Endothelial cell of umbilical vein (primary cell): ENCODE measurements around the gene TCEAL1. TPM values are rescaled to one million over a fixed set of nuclear protein-coding genes. Genes with fewer than 3 reads are reported as not detected.

ENCODE experiments used
- BruUV-seq: library from RNA; stranded (reverse); fragments of 400-500 nt; replicated peaks from 2 replicates; lab custom pipeline; 2021; lab: Mats Ljungman, UMichigan
- CTCF ChIA-PET: fragments of 300-600, 350-600 bp; sonication (Branson Sonifier 250); formaldehyde crosslinking; loops from one replicate; lab custom pipeline; 2021; ENCODE audit warnings: antibody characterized with exemption, inconsistent platforms; lab: Charles Lee
- POLR2A ChIA-PET: fragments of 300-600, 350-600 bp; sonication (Branson Sonifier 250); formaldehyde crosslinking; loops from one replicate; lab custom pipeline; 2021; ENCODE audit warnings: antibody characterized with exemption, inconsistent platforms; lab: Charles Lee
- DNase-seq: peaks from one replicate; pipeline ENCODE4 v3.0.0-alpha.2; 2011; ENCODE audit warnings: low read depth, low spot score
- FAIRE-seq: peaks from 2 replicates; lab custom pipeline; 2011; peaks lifted over from hg19 to GRCh38; lab: Jason Lieb, UNC
- H2AFZ ChIP-seq: 2 replicates; pipeline ENCODE4 v1.6.0; 2012; ENCODE audit warnings: low read depth, low read length, control low read depth, inconsistent platforms
- H3K27ac ChIP-seq: 2 replicates; pipeline ENCODE4 v1.5.1; 2011; ENCODE audit warnings: low read depth, mild to moderate bottlenecking, control low read depth, low read length, moderate library complexity; ENCODE audit not compliant: insufficient read depth
- H3K27me3 ChIP-seq, 2 experiments: 2 replicates each; pipeline versions ENCODE4 v1.6.0 to v1.6.1; 2011; ENCODE audit warnings: low read length in 2 of 2, mixed read lengths in 1 of 2; ENCODE audit not compliant: control insufficient read depth in 2 of 2, insufficient read depth in 2 of 2
- H3K36me3 ChIP-seq, 2 experiments: 2 replicates in 1 of 2; 3 replicates in 1 of 2; pipeline ENCODE4 v1.5.1; 2011; ENCODE audit warnings: low read length in 2 of 2, mild to moderate bottlenecking in 1 of 2, moderate library complexity in 1 of 2; ENCODE audit not compliant: control insufficient read depth in 2 of 2, insufficient read depth in 2 of 2; ENCODE audit errors: extremely low read depth in 1 of 2
- H3K4me1 ChIP-seq: 3 replicates; pipeline ENCODE4 v1.5.1; 2011; ENCODE audit warnings: mild to moderate bottlenecking, low read length; ENCODE audit not compliant: control insufficient read depth, insufficient read depth; ENCODE audit errors: extremely low read depth
- H3K4me2 ChIP-seq: 2 replicates; pipeline ENCODE4 v1.6.1; 2011; ENCODE audit warnings: low read length, control low read depth, mixed read lengths; ENCODE audit not compliant: insufficient read depth
- H3K4me3 ChIP-seq, 3 experiments: fragments of 200-600 bp in 1 of 3; sonication (generic), shearing (Covaris generic) in 1 of 3; replicated peaks in 1 of 3; 2 replicates each; pipeline ENCODE4 v1.5.1; 2011 to 2016; ENCODE audit warnings: control low read depth in 3 of 3, low read length in 3 of 3, mild to moderate bottlenecking in 2 of 3, inconsistent platforms in 1 of 3, low read depth in 1 of 3, moderate library complexity in 1 of 3; ENCODE audit not compliant: insufficient read depth in 1 of 3
- H3K79me2 ChIP-seq: 2 replicates; pipeline ENCODE4 v1.6.0; 2012; ENCODE audit warnings: low read length, inconsistent platforms; ENCODE audit not compliant: control insufficient read depth, insufficient read depth
- H3K9ac ChIP-seq: replicated peaks from 2 replicates; pipeline ENCODE3; 2011; ENCODE audit warnings: low read length, control low read depth; ENCODE audit not compliant: insufficient read depth; ENCODE audit errors: extremely low read depth
- H3K9me1 ChIP-seq: replicated peaks from 3 replicates; pipeline ENCODE4 v1.6.0; 2011; ENCODE audit warnings: mild to moderate bottlenecking, low read length; ENCODE audit not compliant: control insufficient read depth, insufficient read depth; ENCODE audit errors: extremely low read depth
- H3K9me3 ChIP-seq: replicated peaks from 2 replicates; pipeline ENCODE4 v1.5.1; 2012; ENCODE audit warnings: low read length, inconsistent platforms; ENCODE audit not compliant: control insufficient read depth, insufficient read depth
- H4K20me1 ChIP-seq: replicated peaks from 2 replicates; pipeline ENCODE3; 2011; ENCODE audit warnings: mild to moderate bottlenecking, low read length; ENCODE audit not compliant: control insufficient read depth, insufficient read depth; ENCODE audit errors: extremely low read depth
- CTCF ChIP-seq, 2 donors: IDR thresholded peaks; 1 replicate in 1 of 2; 2 replicates in 1 of 2; pipeline ENCODE4 v1.5.1; 2011; ENCODE audit warnings: low read length in 2 of 2, mild to moderate bottlenecking in 2 of 2, moderate library complexity in 2 of 2, control low read depth in 1 of 2, inconsistent platforms in 1 of 2, low read depth in 1 of 2; ENCODE audit not compliant: insufficient read depth in 1 of 2; ENCODE audit errors: extremely low read depth in 1 of 2
- EZH2 ChIP-seq: IDR thresholded peaks from 2 replicates; pipeline ENCODE4 v1.6.1; 2012; ENCODE audit warnings: borderline replicate concordance, low read depth, mild to moderate bottlenecking, moderate library complexity, low read length, inconsistent platforms; ENCODE audit not compliant: severe bottlenecking
- FOS ChIP-seq: IDR thresholded peaks from 2 replicates; pipeline ENCODE4 v1.6.1; 2011; ENCODE audit warnings: mild to moderate bottlenecking, low read length, moderate library complexity, borderline replicate concordance; ENCODE audit not compliant: insufficient read depth
- GATA2 ChIP-seq: IDR thresholded peaks from 2 replicates; pipeline ENCODE4 v1.7.0; 2011; ENCODE audit warnings: low read depth, mild to moderate bottlenecking, moderate library complexity, mixed read lengths, low read length; ENCODE audit not compliant: insufficient read length, insufficient read depth
- JUN ChIP-seq: IDR thresholded peaks from 2 replicates; pipeline ENCODE4 v1.6.1; 2011; ENCODE audit warnings: borderline replicate concordance, low read depth; ENCODE audit not compliant: insufficient read length, insufficient read depth
- MAX ChIP-seq: IDR thresholded peaks from 2 replicates; pipeline ENCODE4 v1.6.1; 2011; ENCODE audit not compliant: insufficient read depth, insufficient read length
- MYC ChIP-seq: IDR thresholded peaks from one replicate; pipeline ENCODE4 v1.6.1; 2011; ENCODE audit warnings: mild to moderate bottlenecking, low read depth, low read length
- POLR2A ChIP-seq: IDR thresholded peaks from 2 replicates; pipeline ENCODE4 v1.6.1; 2012; ENCODE audit warnings: low read depth, mild to moderate bottlenecking, control low read depth, low read length
- POLR2AphosphoS5 ChIP-seq: IDR thresholded peaks from 2 replicates; pipeline ENCODE4 v1.6.1; 2012; ENCODE audit warnings: low read depth, mild to moderate bottlenecking, control low read depth, low read length, moderate library complexity; ENCODE audit not compliant: insufficient read depth
- dilution Hi-C: fragments of 300-500 bp; cut with MboI; formaldehyde crosslinking; loops from one replicate; pipeline ENCODE4 v1.15.0; 2019; ENCODE audit warnings: low sequenced_read_pairs; ENCODE audit not compliant: extremely low pct_ligation_motif_present
- intact Hi-C: fragments of 100-400 bp; cut with micrococcal nuclease; formaldehyde crosslinking; loops from one replicate; pipeline ENCODE4 v1.10.0; 2022
- polyA plus RNA-seq, 4 experiments: library from polyadenylated mRNA; depleted of rRNA in 3 of 4; stranded (reverse) in 3 of 4; unstranded in 1 of 4; fragments of >200 nt; gene quantifications; 2 replicates each; pipeline versions ENCODE4 v1.2.1 to v1.2.3, GENCODE V29; 2011 to 2012; ENCODE audit warnings: missing spikeins in 1 of 4
- total RNA-seq: library from RNA; stranded (reverse); gene quantifications from 2 replicates; pipeline ENCODE4 v1.2.3, GENCODE V29; 2021

The TCEAL1 gene
- total and polyA plus RNA-seq, 2 donors (not counting 3 experiments of a cell fraction or from before 2014, with no cell fraction given) = 18.5 to 18.6 TPM

- intact Hi-C loops = no loop called here
- Histone ChIP-seq H3K79me2 (peaks cover 1% of the 10 kb centered on the region), H3K9me3 (no peaks in the 10 kb centered on the region), H3K36me3 (no peaks in the 10 kb centered on the region), H3K27ac (peak overlapping the region; percentile 77), H3K9ac (peak overlapping the region; percentile 88), H3K4me1 (peaks cover 5% of the 10 kb centered on the region), H3K27me3 (no peaks in the 10 kb centered on the region), H3K4me3 (peak overlapping the region; percentile 56 to 83 (median 75)), H3K4me2 (peak overlapping the region; percentile 62), H3K9me1 (no peaks in the 10 kb centered on the region), H4K20me1 (no peaks in the 10 kb centered on the region), H2AFZ (peak overlapping the region; percentile 76)
- ChIA-PET CTCF (interaction anchor here (2.7 kb wide), 1 partner anchor 22 kb away, joined by 11 read pairs; no protein-coding TSS in a partner anchor), POLR2A (no interaction called here)
- FAIRE-seq (peak; percentile 69), DNase-seq (no peak)
- dilution Hi-C loops = no loop called here
- no TSS peak for BruUV-seq
- no peak for TF ChIP-seq EZH2
- TF ChIP-seq GATA2 = no peak
- no peak for TF ChIP-seq CTCF (IDR thresholded peaks at IDR 0.05; ENCODE audit: extremely low read depth in 1 of 2, insufficient read depth in 1 of 2, low read depth in 1 of 2, low read length in 2 of 2)
These were observed 20.3 kb upstream of the TCEAL1 start for GRCh38 chrX:103608306-103608963.

- dilution Hi-C loops = no loop called here
- POLR2A ChIA-PET = no interaction called here
These were observed 18.5 kb upstream of the TCEAL1 start for GRCh38 chrX:103610282-103610681.

More at GRCh38 chrX:103610282-103610681, 18.5 kb upstream of the TCEAL1 start:
- Histone ChIP-seq H3K4me3 (no peak overlapping the region), H3K4me2 (no peak overlapping the region), H3K9ac (no peak overlapping the region), H2AFZ (no peak overlapping the region), H3K9me1 (no peaks in the 10 kb centered on the region), H3K36me3 (no peaks in the 10 kb centered on the region), H3K79me2 (peaks cover 1% of the 10 kb centered on the region), H3K27ac (no peak overlapping the region), H3K4me1 (peaks cover 5% of the 10 kb centered on the region), H4K20me1 (no peaks in the 10 kb centered on the region), H3K9me3 (no peaks in the 10 kb centered on the region), H3K27me3 (no peaks in the 10 kb centered on the region)
- FAIRE-seq (no peak), DNase-seq (no peak)
- BruUV-seq = no TSS peak
- TF ChIP-seq POLR2AphosphoS5 (no peak), JUN (no peak), EZH2 (no peak), MYC (no peak), POLR2A (no peak), CTCF (IDR thresholded peaks at IDR 0.05; ENCODE audit: extremely low read depth in 1 of 2, insufficient read depth in 1 of 2, low read depth in 1 of 2, low read length in 2 of 2) (no peak), MAX (no peak), GATA2 (no peak), FOS (no peak)
- intact Hi-C loops = no loop called here
- CTCF ChIA-PET = interaction anchor here (1.1 kb wide), 1 partner anchor 13 kb away, joined by 3 read pairs; no protein-coding TSS in a partner anchor
